Adrenal gland (tissue), 5 donors: Measurements from ENCODE around the gene MAP1LC3B2.

ENCODE experiments used
- POLR2A ChIP-seq, 2 donors: fragments of 450-650 bp; IDR thresholded peaks; one replicate each; pipeline ENCODE4 v1.6.1; 2017; ENCODE audit warnings: antibody characterized with exemption in 2 of 2, mild to moderate bottlenecking in 2 of 2, moderate library complexity in 1 of 2
- TF ChIP-seq, protein P1 (sequence below), 6 experiments: fragments of 450-650 bp in 4 of 6; fragments of 200-600 bp in 2 of 6; sonication (generic) in 1 of 6; IDR thresholded peaks; 1 replicate in 5 of 6; 2 replicates in 1 of 6; pipeline versions ENCODE4 v1.5.1 to v1.8.0; 2016 to 2021; ENCODE audit warnings: antibody characterized with exemption in 6 of 6, mild to moderate bottlenecking in 2 of 6, moderate library complexity in 1 of 6
- donor health status: DM: no; HTN: no; CAD: no.

DNA sequence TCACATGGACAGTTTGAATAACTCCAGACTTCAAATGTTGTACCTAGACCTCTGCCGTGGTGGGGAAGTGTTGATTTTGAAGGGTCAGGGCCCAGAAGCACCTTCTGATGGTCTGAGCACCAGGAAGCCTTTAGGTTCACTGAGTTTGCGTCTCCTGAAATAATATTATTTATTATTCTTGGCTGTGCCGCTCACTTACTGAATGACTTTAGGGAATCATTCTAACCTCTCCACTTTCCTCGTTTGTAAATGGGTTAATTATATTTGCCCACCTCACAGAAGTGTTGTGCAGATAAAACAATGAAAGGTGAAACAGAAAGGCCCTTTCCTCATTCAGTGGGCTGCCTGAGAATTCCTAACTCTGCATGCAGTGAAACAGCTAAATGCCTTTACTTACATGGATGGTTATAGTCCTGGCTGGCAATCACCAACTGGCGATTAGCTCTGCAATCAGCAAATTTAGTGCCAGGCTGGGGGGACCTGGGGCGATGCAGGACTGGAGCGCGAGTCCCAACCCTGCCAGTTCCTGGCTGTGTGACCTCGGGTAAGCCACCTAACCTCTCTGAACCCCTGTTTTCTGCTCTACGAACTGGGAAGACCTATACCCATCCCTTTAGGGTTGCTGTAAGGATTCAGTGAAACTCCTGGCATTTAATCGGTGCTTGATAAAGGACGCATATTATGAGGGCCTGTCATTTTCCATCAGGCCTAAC, 57.5 kb downstream of the MAP1LC3B2 start:
- no peak for TF ChIP-seq POLR2A (IDR thresholded peaks at IDR 0.05)
- TF ChIP-seq, protein P1, sequence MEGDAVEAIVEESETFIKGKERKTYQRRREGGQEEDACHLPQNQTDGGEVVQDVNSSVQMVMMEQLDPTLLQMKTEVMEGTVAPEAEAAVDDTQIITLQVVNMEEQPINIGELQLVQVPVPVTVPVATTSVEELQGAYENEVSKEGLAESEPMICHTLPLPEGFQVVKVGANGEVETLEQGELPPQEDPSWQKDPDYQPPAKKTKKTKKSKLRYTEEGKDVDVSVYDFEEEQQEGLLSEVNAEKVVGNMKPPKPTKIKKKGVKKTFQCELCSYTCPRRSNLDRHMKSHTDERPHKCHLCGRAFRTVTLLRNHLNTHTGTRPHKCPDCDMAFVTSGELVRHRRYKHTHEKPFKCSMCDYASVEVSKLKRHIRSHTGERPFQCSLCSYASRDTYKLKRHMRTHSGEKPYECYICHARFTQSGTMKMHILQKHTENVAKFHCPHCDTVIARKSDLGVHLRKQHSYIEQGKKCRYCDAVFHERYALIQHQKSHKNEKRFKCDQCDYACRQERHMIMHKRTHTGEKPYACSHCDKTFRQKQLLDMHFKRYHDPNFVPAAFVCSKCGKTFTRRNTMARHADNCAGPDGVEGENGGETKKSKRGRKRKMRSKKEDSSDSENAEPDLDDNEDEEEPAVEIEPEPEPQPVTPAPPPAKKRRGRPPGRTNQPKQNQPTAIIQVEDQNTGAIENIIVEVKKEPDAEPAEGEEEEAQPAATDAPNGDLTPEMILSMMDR (IDR thresholded peaks at IDR 0.05): no peak
